Epithelial cell of proximal tubule (primary cell): ENCODE results near the gene FXYD7. TPM values are rescaled to one million over a fixed set of nuclear protein-coding genes. Genes with fewer than 3 reads are reported as not detected.
"Not testable (repeated sequence)": the region's sequence is repeated elsewhere in the genome, so short reads cannot be mapped to it uniquely, and the experiment has no call there.

Experiments used
- DNase-seq: peaks from one replicate; pipeline ENCODE4 v3.0.0-alpha.2; 2011; ENCODE audit warnings: low read depth
- H3K4me3 ChIP-seq: 2 replicates; pipeline ENCODE4 v1.5.1; 2011; ENCODE audit warnings: low read depth, mild to moderate bottlenecking, low read length
- CTCF ChIP-seq: conservative IDR thresholded peaks from 2 replicates; pipeline ENCODE4 v1.5.1; 2012; ENCODE audit warnings: low read depth, mild to moderate bottlenecking, low read length
- total RNA-seq: library from RNA; depleted of rRNA; stranded (reverse); fragments of >200 nt; gene quantifications from 2 replicates; pipeline ENCODE4 v1.2.3, GENCODE V29; 2015

The FXYD7 gene
- total RNA-seq, 1 donor from 2014 or later = not detected

DNA sequence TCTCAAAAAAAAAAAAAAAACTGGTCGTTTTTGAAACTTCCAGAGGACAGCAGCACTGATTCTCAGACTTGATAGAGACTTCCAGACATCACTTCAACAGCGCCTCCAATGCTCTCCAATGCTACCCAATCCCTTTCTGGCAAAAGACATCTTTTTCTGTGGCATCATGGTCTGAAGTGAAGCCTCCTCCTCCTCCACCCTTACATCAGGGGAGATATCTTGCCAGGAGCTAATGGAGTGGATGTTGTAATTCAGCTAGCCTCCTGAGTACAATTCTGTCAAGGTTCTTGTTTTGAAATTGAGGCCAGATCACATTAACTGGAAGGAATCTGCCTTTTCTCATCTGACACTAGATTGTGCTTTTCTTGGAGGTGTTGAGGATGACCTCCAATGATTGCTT is 35.6 kb downstream of the FXYD7 start:
- H3K4me3 ChIP-seq = no peak overlapping the region
- no peak for DNase-seq
- TF ChIP-seq CTCF = no peak

DNA sequence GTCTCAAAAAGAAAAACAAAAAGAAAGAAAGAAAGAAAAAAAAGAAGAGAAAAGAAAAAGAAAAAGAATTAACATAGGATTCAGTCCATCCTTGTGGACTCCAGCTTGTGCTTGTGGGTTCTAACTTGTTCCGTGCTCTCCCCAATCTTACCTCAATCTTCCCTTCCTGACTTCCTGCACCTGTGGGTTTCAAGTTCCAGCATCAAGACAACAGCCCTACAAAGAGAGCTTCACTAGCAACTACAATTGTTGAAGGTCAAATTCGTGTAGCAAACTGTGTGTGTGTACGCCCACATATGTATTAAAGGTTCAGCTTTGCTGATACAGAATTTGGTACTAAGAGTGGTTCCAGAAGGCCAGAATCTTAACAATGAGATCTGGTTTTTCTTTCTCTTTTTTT is 36.8 kb downstream of the FXYD7 start:
- H3K4me3 ChIP-seq = no peak overlapping the region
- no peak for TF ChIP-seq CTCF
- no peak for DNase-seq

GRCh38 chr19:35181387-35181786 is 38.3 kb downstream of the FXYD7 start:
- DNase-seq = no peak
- no peak overlapping the region for H3K4me3 ChIP-seq
- TF ChIP-seq CTCF = no peak

DNA sequence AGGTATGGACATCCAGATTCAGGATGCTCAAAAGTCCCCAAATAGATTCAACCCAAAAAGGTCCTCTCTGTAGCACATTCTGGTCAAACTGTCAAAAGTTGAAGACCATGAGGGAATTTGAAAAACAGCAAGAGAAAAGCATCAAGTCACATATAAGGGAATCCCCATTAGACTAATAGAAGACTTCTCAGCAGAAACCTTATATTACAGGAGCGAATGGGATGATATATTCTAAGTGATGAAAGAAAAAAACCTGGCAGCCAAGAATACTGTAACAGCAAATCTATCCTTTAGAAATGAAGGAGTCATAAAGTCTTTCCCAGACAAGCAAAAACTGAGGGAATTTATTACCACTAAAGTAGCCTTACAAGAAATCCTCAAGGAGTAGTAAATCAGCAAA is 41.2 kb downstream of the FXYD7 start:
- H3K4me3 ChIP-seq = no peak overlapping the region
- TF ChIP-seq CTCF = no peak
- DNase-seq = no peak

- no peak for DNase-seq
- no peak overlapping the region for H3K4me3 ChIP-seq
- TF ChIP-seq CTCF = no peak
Measured at GRCh38 chr19:35184884-35185283, 41.8 kb downstream of the FXYD7 start.

- no peak for TF ChIP-seq CTCF
- DNase-seq = no peak
- no peak overlapping the region for H3K4me3 ChIP-seq
Measured at GRCh38 chr19:35194012-35194984, 51.2 kb downstream of the FXYD7 start.

GRCh38 chr19:35195830-35196229 is 52.8 kb downstream of the FXYD7 start:
- no peak for TF ChIP-seq CTCF
- DNase-seq = peak; percentile 77
- H3K4me3 ChIP-seq = no peak overlapping the region

DNA sequence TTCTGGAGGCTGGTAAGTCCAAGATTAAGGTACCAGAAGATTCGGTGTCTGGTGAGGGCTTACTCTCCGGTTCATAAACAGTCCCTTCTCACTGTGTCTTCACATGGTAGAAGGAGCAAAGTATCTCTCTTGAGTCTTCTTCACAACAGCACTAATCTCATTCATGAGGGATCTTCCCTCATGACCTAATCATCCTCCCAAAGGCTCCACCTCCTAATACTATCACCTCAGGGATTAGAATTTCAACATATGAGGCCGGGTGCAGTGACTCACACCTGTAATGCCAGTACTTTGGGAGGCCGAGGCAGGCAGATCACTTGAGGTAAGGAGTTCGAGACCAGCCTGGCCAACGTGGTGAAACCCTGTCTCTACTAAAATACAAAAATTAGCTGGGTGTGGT is 53.8 kb downstream of the FXYD7 start:
- H3K4me3 ChIP-seq = not testable (repeated sequence)
- DNase-seq = peak; percentile 69
